ENCODE results near the gene TMPRSS11D. TPM values are rescaled to one million over a fixed set of nuclear protein-coding genes. Genes with fewer than 3 reads are reported as not detected.

The TMPRSS11D gene, protein sequence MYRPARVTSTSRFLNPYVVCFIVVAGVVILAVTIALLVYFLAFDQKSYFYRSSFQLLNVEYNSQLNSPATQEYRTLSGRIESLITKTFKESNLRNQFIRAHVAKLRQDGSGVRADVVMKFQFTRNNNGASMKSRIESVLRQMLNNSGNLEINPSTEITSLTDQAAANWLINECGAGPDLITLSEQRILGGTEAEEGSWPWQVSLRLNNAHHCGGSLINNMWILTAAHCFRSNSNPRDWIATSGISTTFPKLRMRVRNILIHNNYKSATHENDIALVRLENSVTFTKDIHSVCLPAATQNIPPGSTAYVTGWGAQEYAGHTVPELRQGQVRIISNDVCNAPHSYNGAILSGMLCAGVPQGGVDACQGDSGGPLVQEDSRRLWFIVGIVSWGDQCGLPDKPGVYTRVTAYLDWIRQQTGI
- total RNA-seq (not detected), polyA plus RNA-seq (not detected)
- long read RNA-seq, donor 1 = 0 reads
- long read RNA-seq, donor 2 = 0 reads
- long read RNA-seq, donor 3 = 0 reads

- TF ChIP-seq EP300 (IDR thresholded peaks at IDR 0.05) = no peak
- TF ChIP-seq POLR2A (IDR thresholded peaks at IDR 0.05) = no peak
- TF ChIP-seq, protein P1, sequence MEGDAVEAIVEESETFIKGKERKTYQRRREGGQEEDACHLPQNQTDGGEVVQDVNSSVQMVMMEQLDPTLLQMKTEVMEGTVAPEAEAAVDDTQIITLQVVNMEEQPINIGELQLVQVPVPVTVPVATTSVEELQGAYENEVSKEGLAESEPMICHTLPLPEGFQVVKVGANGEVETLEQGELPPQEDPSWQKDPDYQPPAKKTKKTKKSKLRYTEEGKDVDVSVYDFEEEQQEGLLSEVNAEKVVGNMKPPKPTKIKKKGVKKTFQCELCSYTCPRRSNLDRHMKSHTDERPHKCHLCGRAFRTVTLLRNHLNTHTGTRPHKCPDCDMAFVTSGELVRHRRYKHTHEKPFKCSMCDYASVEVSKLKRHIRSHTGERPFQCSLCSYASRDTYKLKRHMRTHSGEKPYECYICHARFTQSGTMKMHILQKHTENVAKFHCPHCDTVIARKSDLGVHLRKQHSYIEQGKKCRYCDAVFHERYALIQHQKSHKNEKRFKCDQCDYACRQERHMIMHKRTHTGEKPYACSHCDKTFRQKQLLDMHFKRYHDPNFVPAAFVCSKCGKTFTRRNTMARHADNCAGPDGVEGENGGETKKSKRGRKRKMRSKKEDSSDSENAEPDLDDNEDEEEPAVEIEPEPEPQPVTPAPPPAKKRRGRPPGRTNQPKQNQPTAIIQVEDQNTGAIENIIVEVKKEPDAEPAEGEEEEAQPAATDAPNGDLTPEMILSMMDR (IDR thresholded peaks at IDR 0.05) = no peak
- DNase-seq = no peak
- Histone ChIP-seq H3K27me3 (no peaks in the 10 kb centered on the region), H3K4me3 (no peak within 1 kb of the TSS), H3K27ac (no peak within 1 kb of the TSS), H3K4me1 (ENCODE audit: insufficient read depth) (no peaks in the 10 kb centered on the region), H3K36me3 (no peaks in the 10 kb centered on the region), H3K9me3 (no peaks in the 10 kb centered on the region)
- WGBS, 3 donors = 89 to 93% (median 92%) methylated on average over 1 of the region's 1 CpG
- intact Hi-C loops (cut with DNase I) = no loop called here
These were observed at the start of gene TMPRSS11D for GRCh38 chr4:67883902-67884301. Gene TMPRSS11D (minus strand): TSS chr4:67884002. CDS start chr4:67883933, 69 bp downstream.

DNA sequence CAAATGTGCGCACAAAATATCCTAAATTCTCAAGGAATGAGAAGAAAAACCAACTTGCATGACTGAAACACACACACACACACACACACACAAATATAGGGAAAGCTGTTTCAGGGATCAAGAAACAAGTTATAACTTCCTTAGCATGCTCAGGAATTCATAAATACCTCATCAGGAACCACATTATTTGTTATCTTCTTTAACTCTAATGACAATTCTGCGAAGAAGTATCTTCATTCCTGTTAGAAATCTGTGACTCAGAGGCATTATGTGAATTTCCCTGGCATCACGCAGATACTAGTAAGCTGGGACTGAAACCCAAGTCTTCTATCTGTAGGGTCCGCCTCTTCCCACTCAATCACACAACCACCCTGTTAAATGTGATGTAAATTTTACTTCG lies 49.2 kb upstream of the TMPRSS11D start:
- intact Hi-C loops (cut with DNase I) = no loop called here
- 91 to 94% (median 93%) methylated on average over 5 of the region's 5 CpGs for WGBS, 3 donors
- TF ChIP-seq, protein P1 (IDR thresholded peaks at IDR 0.05) = no peak
- TF ChIP-seq POLR2A (IDR thresholded peaks at IDR 0.05) (no peak), EP300 (IDR thresholded peaks at IDR 0.05) (no peak)
- Histone ChIP-seq H3K36me3 (no peaks in the 10 kb centered on the region), H3K27ac (no peak overlapping the region), H3K4me3 (no peak overlapping the region), H3K9me3 (no peaks in the 10 kb centered on the region), H3K27me3 (no peaks in the 10 kb centered on the region), H3K4me1 (ENCODE audit: insufficient read depth) (no peaks in the 10 kb centered on the region)
- no peak for DNase-seq

- Histone ChIP-seq H3K4me1 (ENCODE audit: insufficient read depth) (no peaks in the 10 kb centered on the region), H3K27ac (no peak overlapping the region), H3K4me3 (no peak overlapping the region), H3K27me3 (no peaks in the 10 kb centered on the region), H3K36me3 (no peaks in the 10 kb centered on the region), H3K9me3 (peaks cover 0 to 5% of the 10 kb centered on the region in 2 donors)
- TF ChIP-seq POLR2A (IDR thresholded peaks at IDR 0.05) (no peak), EP300 (IDR thresholded peaks at IDR 0.05) (no peak)
- TF ChIP-seq, protein P1 (IDR thresholded peaks at IDR 0.05) = no peak
- DNase-seq = no peak
- intact Hi-C loops (cut with DNase I) = no loop called here
- WGBS, 3 donors = 90 to 92% (median 91%) methylated on average over 3 of the region's 3 CpGs
These were observed 47.5 kb upstream of the TMPRSS11D start for GRCh38 chr4:67931256-67931655.

GRCh38 chr4:67929426-67929825 lies 45.6 kb upstream of the TMPRSS11D start:
- Histone ChIP-seq H3K36me3 (no peaks in the 10 kb centered on the region), H3K4me1 (ENCODE audit: insufficient read depth) (no peaks in the 10 kb centered on the region), H3K4me3 (no peak overlapping the region), H3K27me3 (no peaks in the 10 kb centered on the region), H3K27ac (no peak overlapping the region), H3K9me3 (peaks cover 0 to 5% of the 10 kb centered on the region in 2 donors)
- intact Hi-C loops (cut with DNase I) = no loop called here
- WGBS, 3 donors = 70 to 77% (median 71%) methylated on average over 3 of the region's 3 CpGs
- no peak for TF ChIP-seq POLR2A (IDR thresholded peaks at IDR 0.05)
- TF ChIP-seq EP300 (IDR thresholded peaks at IDR 0.05) = no peak
- TF ChIP-seq, protein P1 (IDR thresholded peaks at IDR 0.05) = no peak
- no peak for DNase-seq

Measured in ovary (tissue), 10 donors.